Measurements from ENCODE around the gene SLC10A4. TPM values are rescaled to one million over a fixed set of nuclear protein-coding genes. Genes with fewer than 3 reads are reported as not detected.

The SLC10A4 gene
- total RNA-seq, 1 experiment from 2014 or later, result not detected

DNA sequence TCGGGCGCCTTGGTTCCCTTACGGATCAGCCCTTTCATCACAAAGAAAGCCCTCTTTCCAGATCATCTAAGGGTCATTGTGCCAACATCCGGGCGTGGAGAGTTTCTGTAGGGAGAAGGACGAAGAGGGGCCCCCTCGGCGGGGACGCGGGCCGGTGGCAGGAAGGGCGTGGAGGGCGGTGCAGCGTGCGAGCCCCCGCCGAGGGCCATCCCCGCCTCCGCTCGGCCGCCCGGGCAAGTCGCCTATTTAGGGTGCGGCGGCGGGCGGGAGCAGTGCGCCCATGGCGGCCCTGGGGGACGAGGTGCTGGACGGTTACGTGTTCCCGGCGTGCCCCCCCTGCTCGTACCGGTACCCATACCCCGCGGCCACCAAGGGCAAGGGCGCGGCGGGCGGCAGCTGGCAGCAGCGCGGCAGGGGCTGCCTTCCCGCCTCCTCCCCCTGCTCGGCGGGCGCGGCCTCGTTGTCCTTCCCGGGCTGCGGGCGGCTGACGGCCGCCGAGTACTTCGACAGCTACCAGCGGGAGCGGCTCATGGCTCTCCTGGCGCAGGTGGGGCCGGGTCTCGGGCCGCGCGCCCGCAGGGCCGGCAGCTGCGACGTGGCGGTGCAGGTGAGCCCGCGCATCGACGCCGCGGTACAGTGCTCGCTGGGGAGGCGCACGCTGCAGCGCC, 7.0 kb downstream of the SLC10A4 start, which contains the start of gene ZAR1:
Gene ZAR1, plus strand, starts transcription at position 241 of the 668 bp plus-strand sequence. Its CDS starts 40 bp downstream, at position 281.
- Histone ChIP-seq H3K27ac (no peak within 1 kb of the TSS), H3K79me2 (ENCODE audit: low read depth) (no peaks in the 10 kb centered on the region), H3F3A (ENCODE audit: insufficient read depth, low read depth) (no peaks in the 10 kb centered on the region), H3K4me3 (no peak within 1 kb of the TSS), H3K27me3 (ENCODE audit: insufficient read depth, low read depth) (no peaks in the 10 kb centered on the region), H3K36me3 (ENCODE audit: low read depth) (no peaks in the 10 kb centered on the region), H3K4me2 (no peak within 1 kb of the TSS), H3K4me1 (replicated peaks; ENCODE audit: insufficient read depth) (no peaks in the 10 kb centered on the region), H3K9me3 (ENCODE audit: insufficient read depth, low read depth) (no peaks in the 10 kb centered on the region), H2AFZ (no peak within 1 kb of the TSS), H3K9me2 (ENCODE audit: insufficient read depth) (no peaks in the 10 kb centered on the region), H4K20me1 (ENCODE audit: insufficient read depth) (no peaks in the 10 kb centered on the region)
- CTCF ChIA-PET, result no interaction called here
- intact Hi-C loops (cut with micrococcal nuclease; ENCODE audit: unreplicated experiment), result no loop called here
- TF ChIP-seq CTCF (conservative IDR thresholded peaks at IDR 0.05) (no peak), EZH2 (IDR thresholded peaks at IDR 0.05; ENCODE audit: low read depth) (no peak)
- POLR2A ChIA-PET (ENCODE audit: unreplicated experiment), result no interaction called here
- no peak for DNase-seq
- no TSS peak for BruUV-seq (replicated peaks)

- H3F3A ChIP-seq (ENCODE audit: insufficient read depth, low read depth), result no peaks in the 10 kb centered on the region
- no peaks in the 10 kb centered on the region for H3K9me3 ChIP-seq (ENCODE audit: insufficient read depth, low read depth)
- no peaks in the 10 kb centered on the region for H3K36me3 ChIP-seq (ENCODE audit: low read depth)
- no peak for DNase-seq
- no peak overlapping the region for H3K4me3 ChIP-seq
- no peak overlapping the region for H2AFZ ChIP-seq
- H3K79me2 ChIP-seq (ENCODE audit: low read depth), result no peaks in the 10 kb centered on the region
- ChIA-PET POLR2A (ENCODE audit: unreplicated experiment) (no interaction called here), CTCF (no interaction called here)
- no peaks in the 10 kb centered on the region for H3K9me2 ChIP-seq (ENCODE audit: insufficient read depth)
- H4K20me1 ChIP-seq (ENCODE audit: insufficient read depth), result no peaks in the 10 kb centered on the region
- no peak overlapping the region for H3K27ac ChIP-seq
- BruUV-seq (replicated peaks), result no TSS peak
- no peak overlapping the region for H3K4me2 ChIP-seq
- no peaks in the 10 kb centered on the region for H3K4me1 ChIP-seq (replicated peaks; ENCODE audit: insufficient read depth)
- intact Hi-C loops (cut with micrococcal nuclease; ENCODE audit: unreplicated experiment), result no loop called here
- no peaks in the 10 kb centered on the region for H3K27me3 ChIP-seq (ENCODE audit: insufficient read depth, low read depth)
- TF ChIP-seq EZH2 (IDR thresholded peaks at IDR 0.05; ENCODE audit: low read depth) (no peak), CTCF (conservative IDR thresholded peaks at IDR 0.05) (no peak)
Observed at GRCh38 chr4:48490680-48491513, 7.8 kb downstream of the SLC10A4 start.

DNA sequence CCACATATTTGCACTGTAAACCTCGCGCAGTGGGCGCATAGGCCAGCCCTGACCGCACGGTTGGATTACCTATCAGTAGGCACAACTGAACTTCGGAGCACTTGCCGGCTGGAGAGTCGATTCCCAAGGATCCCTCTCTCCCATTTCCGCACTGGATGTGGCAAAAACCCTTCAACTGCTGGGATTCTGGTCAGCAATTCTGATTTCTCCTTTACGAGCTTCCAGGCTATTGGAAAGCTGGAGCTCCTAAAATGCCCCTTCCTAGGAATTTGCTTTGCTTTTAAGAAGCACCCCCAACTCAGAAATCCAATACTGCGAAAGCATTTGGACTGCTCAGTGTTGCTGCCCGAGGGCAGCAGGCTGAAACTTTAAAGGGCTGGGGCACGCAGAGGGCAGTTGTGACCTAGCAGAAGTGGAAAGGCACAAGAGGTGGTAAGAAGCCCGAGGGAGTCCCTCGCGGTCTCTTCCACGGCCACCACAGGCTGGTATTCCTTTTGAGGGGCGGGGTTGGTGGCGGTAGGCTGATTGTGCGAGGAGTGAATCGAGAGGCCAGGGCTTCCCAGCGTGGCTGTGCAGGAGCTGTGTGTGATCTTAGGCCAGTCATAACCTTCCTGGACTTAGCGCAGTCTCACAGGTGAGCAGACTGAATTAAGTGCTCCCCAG, 8.5 kb downstream of the SLC10A4 start:
- H4K20me1 ChIP-seq (ENCODE audit: insufficient read depth), result no peaks in the 10 kb centered on the region
- TF ChIP-seq EZH2 (IDR thresholded peaks at IDR 0.05; ENCODE audit: low read depth) (no peak), CTCF (conservative IDR thresholded peaks at IDR 0.05) (no peak)
- ChIA-PET POLR2A (ENCODE audit: unreplicated experiment) (interaction anchor here (0.5 kb wide), 1 partner anchor 1013 kb away, joined by 5 read pairs; no protein-coding TSS in a partner anchor), CTCF (no interaction called here)
- no peaks in the 10 kb centered on the region for H3K27me3 ChIP-seq (ENCODE audit: insufficient read depth, low read depth)
- H3K4me1 ChIP-seq (replicated peaks; ENCODE audit: insufficient read depth), result no peaks in the 10 kb centered on the region
- no peak overlapping the region for H3K27ac ChIP-seq
- no peak overlapping the region for H3K4me2 ChIP-seq
- no peak overlapping the region for H2AFZ ChIP-seq
- DNase-seq, result no peak
- no peak overlapping the region for H3K4me3 ChIP-seq
- H3K36me3 ChIP-seq (ENCODE audit: low read depth), result no peaks in the 10 kb centered on the region
- intact Hi-C loops (cut with micrococcal nuclease; ENCODE audit: unreplicated experiment), result no loop called here
- no TSS peak for BruUV-seq (replicated peaks)
- no peaks in the 10 kb centered on the region for H3K9me2 ChIP-seq (ENCODE audit: insufficient read depth)
- H3F3A ChIP-seq (ENCODE audit: insufficient read depth, low read depth), result no peaks in the 10 kb centered on the region
- no peaks in the 10 kb centered on the region for H3K79me2 ChIP-seq (ENCODE audit: low read depth)
- no peaks in the 10 kb centered on the region for H3K9me3 ChIP-seq (ENCODE audit: insufficient read depth, low read depth)
